H9 (cell line): Measurements from ENCODE around the gene ERC2. TPM values are rescaled to one million over a fixed set of nuclear protein-coding genes. Genes with fewer than 3 reads are reported as not detected.

Source experiments
- DNase-seq: peaks from one replicate; pipeline ENCODE4 v3.0.0-alpha.2; 2017
- H2AFZ ChIP-seq: one replicate; pipeline ENCODE4 v1.6.1; 2013; ENCODE audit warnings: mild to moderate bottlenecking, low read length, control low read depth, moderate library complexity
- H2AK5ac ChIP-seq: 2 replicates; pipeline ENCODE4 v1.6.1; 2013; ENCODE audit warnings: low read length, control low read depth, mixed read lengths; ENCODE audit not compliant: insufficient read length
- H2BK120ac ChIP-seq: one replicate; pipeline ENCODE4 v1.6.1; 2013; ENCODE audit warnings: low read depth, mild to moderate bottlenecking, low read length, control low read depth, inconsistent platforms; ENCODE audit not compliant: poor library complexity, severe bottlenecking
- H2BK12ac ChIP-seq: 2 replicates; pipeline ENCODE4 v1.6.1; 2013; ENCODE audit warnings: low read length, control low read depth, mixed read lengths, low read depth; ENCODE audit not compliant: insufficient read length
- H2BK15ac ChIP-seq: 2 replicates; pipeline ENCODE4 v1.6.1; 2013; ENCODE audit warnings: low read depth, low read length, control low read depth
- H2BK20ac ChIP-seq: one replicate; pipeline ENCODE4 v1.6.1; 2013; ENCODE audit warnings: low read depth, mild to moderate bottlenecking, low read length, control low read depth, inconsistent platforms; ENCODE audit not compliant: poor library complexity, severe bottlenecking
- H2BK5ac ChIP-seq: 2 replicates; pipeline ENCODE4 v1.6.1; 2013; ENCODE audit warnings: low read length, control low read depth, mixed read lengths; ENCODE audit not compliant: insufficient read length
- H3K14ac ChIP-seq: 2 replicates; pipeline ENCODE4 v1.6.1; 2013; ENCODE audit warnings: low read length, control low read depth; ENCODE audit not compliant: insufficient read depth
- H3K18ac ChIP-seq: 2 replicates; pipeline ENCODE4 v1.6.1; 2013; ENCODE audit warnings: low read depth, mild to moderate bottlenecking, mixed read lengths, low read length, control low read depth; ENCODE audit not compliant: insufficient read length
- H3K23ac ChIP-seq: 2 replicates; pipeline ENCODE4 v1.6.1; 2013; ENCODE audit warnings: low read length, control low read depth, mixed read lengths, low read depth; ENCODE audit not compliant: insufficient read length
- H3K23me2 ChIP-seq: 2 replicates; pipeline ENCODE4 v1.6.1; 2013; ENCODE audit warnings: low read depth, mild to moderate bottlenecking, mixed read lengths, low read length, control low read depth; ENCODE audit not compliant: insufficient read length, poor library complexity, severe bottlenecking
- H3K27ac ChIP-seq: 2 replicates; pipeline ENCODE4 v1.5.1; 2013; ENCODE audit warnings: low read length, control low read depth, mixed read lengths, low read depth; ENCODE audit not compliant: insufficient read length
- H3K27me3 ChIP-seq: 2 replicates; pipeline ENCODE4 v1.6.1; 2013; ENCODE audit warnings: low read length, control low read depth, inconsistent platforms; ENCODE audit not compliant: insufficient read depth
- H3K4ac ChIP-seq: 2 replicates; pipeline ENCODE4 v1.6.1; 2013; ENCODE audit warnings: low read depth, mild to moderate bottlenecking, control low read depth, inconsistent platforms, low read length, moderate library complexity
- H3K4me1 ChIP-seq: 2 replicates; pipeline ENCODE4 v1.6.1; 2013; ENCODE audit warnings: low read length, control low read depth, inconsistent platforms; ENCODE audit not compliant: insufficient read depth
- H3K4me2 ChIP-seq: 2 replicates; pipeline ENCODE4 v1.6.1; 2013; ENCODE audit warnings: low read length, control low read depth, mixed read lengths; ENCODE audit not compliant: insufficient read length, insufficient read depth
- H3K56ac ChIP-seq: 2 replicates; pipeline ENCODE4 v1.6.1; 2013; ENCODE audit warnings: low read depth, mild to moderate bottlenecking, mixed read lengths, low read length, control low read depth; ENCODE audit not compliant: insufficient read length
- H3K79me1 ChIP-seq: 2 replicates; pipeline ENCODE4 v1.6.1; 2013; ENCODE audit warnings: low read depth, mild to moderate bottlenecking, moderate library complexity, low read length, control low read depth, inconsistent platforms; ENCODE audit not compliant: insufficient read depth, poor library complexity, severe bottlenecking
- H3K79me2 ChIP-seq: 2 replicates; pipeline ENCODE4 v1.6.1; 2013; ENCODE audit warnings: low read length, control low read depth, inconsistent platforms; ENCODE audit not compliant: insufficient read depth
- H3K9ac ChIP-seq: 2 replicates; pipeline ENCODE4 v1.6.1; 2013; ENCODE audit warnings: low read length, control low read depth, mixed read lengths; ENCODE audit not compliant: insufficient read length; ENCODE audit errors: extremely low read depth
- H3K9me3 ChIP-seq: one replicate; pipeline ENCODE4 v1.6.1; 2013; ENCODE audit warnings: low read depth, low read length, inconsistent platforms; ENCODE audit not compliant: control insufficient read depth
- H3T11ph ChIP-seq: one replicate; pipeline ENCODE4 v1.6.1; 2013; ENCODE audit warnings: mild to moderate bottlenecking, low read length, control low read depth, inconsistent platforms
- H4K20me1 ChIP-seq: one replicate; pipeline ENCODE4 v1.6.1; 2013; ENCODE audit not compliant: control insufficient read depth, insufficient read length, insufficient read depth
- H4K5ac ChIP-seq: 2 replicates; pipeline ENCODE4 v1.6.1; 2013; ENCODE audit warnings: low read depth, mild to moderate bottlenecking, mixed read lengths, low read length, control low read depth; ENCODE audit not compliant: insufficient read length
- H4K8ac ChIP-seq: replicated peaks from 2 replicates; pipeline ENCODE4 v1.6.1; 2013; ENCODE audit warnings: low read length, control low read depth, mixed read lengths, low read depth; ENCODE audit not compliant: insufficient read length
- H4K91ac ChIP-seq: 2 replicates; pipeline ENCODE4 v1.6.1; 2013; ENCODE audit warnings: low read depth, mild to moderate bottlenecking, moderate library complexity, mixed read lengths, low read length, control low read depth; ENCODE audit not compliant: insufficient read length
- H3K27ac Mint-ChIP-seq, 3 experiments: 2 replicates in 2 of 3; 3 replicates in 1 of 3; pipeline ENCODE4 v1.8.0; 2020 to 2021; ENCODE audit warnings: mixed read lengths in 3 of 3, mild to moderate bottlenecking in 1 of 3, moderate library complexity in 1 of 3
- H3K27me3 Mint-ChIP-seq: 2 replicates; pipeline ENCODE4 v1.8.0; 2021; ENCODE audit warnings: low read depth, mild to moderate bottlenecking, moderate library complexity, mixed read lengths
- H3K36me3 Mint-ChIP-seq, 3 experiments: 2 replicates in 2 of 3; 3 replicates in 1 of 3; pipeline ENCODE4 v1.8.0; 2020 to 2021; ENCODE audit warnings: low read depth in 3 of 3, mixed read lengths in 3 of 3; ENCODE audit not compliant: insufficient read depth in 1 of 3
- H3K4me1 Mint-ChIP-seq, 2 experiments: 2 replicates each; pipeline ENCODE4 v1.8.0; 2020; ENCODE audit warnings: mixed read lengths in 2 of 2
- H3K4me3 Mint-ChIP-seq, 2 experiments: 2 replicates in 1 of 2; 3 replicates in 1 of 2; pipeline ENCODE4 v1.8.0; 2020 to 2021; ENCODE audit warnings: mild to moderate bottlenecking in 2 of 2, mixed read lengths in 2 of 2, moderate library complexity in 1 of 2
- H3K9me3 Mint-ChIP-seq, 2 experiments: 2 replicates in 1 of 2; 3 replicates in 1 of 2; pipeline ENCODE4 v1.8.0; 2020; ENCODE audit warnings: mild to moderate bottlenecking in 2 of 2, mixed read lengths in 2 of 2, moderate library complexity in 1 of 2
- CTCF ChIP-seq: fragments of 200-600 bp; sonication (generic); conservative IDR thresholded peaks from 3 replicates; pipeline ENCODE4 v1.8.0; 2021; ENCODE audit warnings: antibody characterized with exemption, mild to moderate bottlenecking
- WGBS: extraction: QIAGEN DNeasy Blood & Tissue Kit; methylation state at CpG from one replicate; pipeline ENCODE4 v1.1.7; 2013; ENCODE audit warnings: missing lambda C conversion rate, low lambda C conversion rate, mixed read lengths; ENCODE audit not compliant: insufficient read length; ENCODE audit errors: extremely low coverage; 5-methylcytosine and 5-hydroxymethylcytosine counted together
- total RNA-seq: library from RNA; stranded (reverse); gene quantifications from 2 replicates; pipeline ENCODE4 v1.2.1, GENCODE V29; 2021

The ERC2 gene
- total RNA-seq, 1 experiment from 2014 or later: 15.4 TPM

GRCh38 chr3:55481744-55482495 is 986.3 kb downstream of the ERC2 start:
- no peak overlapping the region for H2BK20ac ChIP-seq
- no peak overlapping the region; the same call in 1 of the 2 replicates for H3K14ac ChIP-seq
- no peak overlapping the region for H4K5ac ChIP-seq
- no peak overlapping the region for H4K91ac ChIP-seq
- H4K20me1 ChIP-seq: no peaks in the 10 kb centered on the region
- 0 out of 7 replicates have a peak, but pooled peaks cover 0 to 2% (median 0%) of the 10 kb centered on the region in 3 experiments for H3K36me3 Mint-ChIP-seq
- peaks cover 45 to 46% of the 10 kb centered on the region in 2 experiments for H3K4me1 Mint-ChIP-seq
- peaks cover 50% of the 10 kb centered on the region; the same call in 1 of the 2 replicates for H3K27me3 ChIP-seq
- H3K27me3 Mint-ChIP-seq: peaks cover 99% of the 10 kb centered on the region
- no peaks in the 10 kb centered on the region for H3K9me3 ChIP-seq
- no peak overlapping the region for H4K8ac ChIP-seq
- H3K56ac ChIP-seq: no peak overlapping the region
- peak; percentile 26; the same call in 2 of the 3 replicates for TF ChIP-seq CTCF
- no peak overlapping the region for H3K4ac ChIP-seq
- H3K27ac Mint-ChIP-seq: no peak overlapping the region; a peak in 1 of 7 replicates
- H2AFZ ChIP-seq: no peak overlapping the region
- no peak overlapping the region for H3K23ac ChIP-seq
- no peaks in the 10 kb centered on the region for H3K79me2 ChIP-seq
- H2AK5ac ChIP-seq: no peak overlapping the region
- no CpG with 5 or more reads among the region's 37 CpGs for WGBS
- no peak overlapping the region for H2BK15ac ChIP-seq
- H2BK5ac ChIP-seq: no peak overlapping the region
- peak; percentile 50 for DNase-seq
- H3K23me2 ChIP-seq: peaks cover 53% of the 10 kb centered on the region
- H3K4me2 ChIP-seq: peak overlapping the region; percentile 70
- no peak overlapping the region for H2BK12ac ChIP-seq
- H3K9me3 Mint-ChIP-seq: peaks cover 0 to 5% of the 10 kb centered on the region in 2 experiments; a peak in 3 of 5 replicates
- H3K4me3 Mint-ChIP-seq: peak overlapping the region; percentile 63 to 87
- no peaks in the 10 kb centered on the region for H3K79me1 ChIP-seq
- no peak overlapping the region for H3T11ph ChIP-seq
- H3K4me1 ChIP-seq: peaks cover 2% of the 10 kb centered on the region; the same call in 1 of the 2 replicates
- H3K27ac ChIP-seq: no peak overlapping the region
- H3K18ac ChIP-seq: no peak overlapping the region
- no peak overlapping the region for H2BK120ac ChIP-seq
- no peak overlapping the region for H3K9ac ChIP-seq
